HG03097 (cell line): Measurements from ENCODE around the gene HOXB3.
"Not testable (repeated sequence)": the region's sequence is repeated elsewhere in the genome, so short reads cannot be mapped to it uniquely, and the experiment has no call there.

Source experiments
- ATAC-seq: cut with Tn5 transposase; IDR thresholded peaks from one replicate; pipeline ENCODE4 v1.9.1; 2021; ENCODE audit not compliant: unreplicated experiment, low FRiP score

HOXB3 gene

DNA sequence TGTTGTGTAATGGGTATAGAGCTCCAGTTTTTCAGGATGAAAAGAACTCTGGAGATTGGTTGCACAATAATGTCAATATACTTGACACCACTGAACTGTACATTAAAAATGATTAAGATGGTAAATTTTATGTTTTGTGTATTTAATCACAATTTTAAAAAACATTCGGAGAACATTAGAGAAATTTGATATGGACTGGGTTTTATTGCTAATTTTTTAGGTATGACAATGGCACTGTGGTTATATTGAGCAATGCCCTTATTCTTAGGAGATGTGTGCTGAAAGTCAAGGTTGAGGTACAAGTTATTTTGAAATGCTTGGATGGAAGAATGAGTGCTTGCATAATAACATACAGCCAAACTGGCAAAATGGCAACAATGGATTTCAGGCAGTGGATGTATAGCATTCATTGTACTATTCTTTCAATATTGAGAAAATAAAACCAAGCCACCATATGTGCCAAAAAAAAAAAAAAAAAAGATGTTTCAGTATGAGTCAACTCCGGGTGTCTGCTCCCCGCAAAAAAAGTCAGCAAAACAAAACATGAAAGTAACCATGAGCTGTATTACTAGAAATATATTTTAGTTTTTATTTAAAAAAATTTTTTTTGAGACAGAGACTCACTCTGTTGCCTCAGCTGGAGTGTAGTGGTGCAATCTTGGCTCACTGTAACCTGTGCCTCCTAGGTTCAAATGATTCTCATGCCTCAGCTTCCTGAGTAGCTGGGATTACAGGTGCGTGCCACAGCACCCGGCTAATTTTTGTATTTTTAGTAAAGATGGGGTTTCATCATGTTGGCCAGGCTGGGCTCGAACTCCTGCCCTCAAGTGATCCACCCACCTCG lies 79.1 kb downstream of the HOXB3 start:
- ATAC-seq: no peak

DNA sequence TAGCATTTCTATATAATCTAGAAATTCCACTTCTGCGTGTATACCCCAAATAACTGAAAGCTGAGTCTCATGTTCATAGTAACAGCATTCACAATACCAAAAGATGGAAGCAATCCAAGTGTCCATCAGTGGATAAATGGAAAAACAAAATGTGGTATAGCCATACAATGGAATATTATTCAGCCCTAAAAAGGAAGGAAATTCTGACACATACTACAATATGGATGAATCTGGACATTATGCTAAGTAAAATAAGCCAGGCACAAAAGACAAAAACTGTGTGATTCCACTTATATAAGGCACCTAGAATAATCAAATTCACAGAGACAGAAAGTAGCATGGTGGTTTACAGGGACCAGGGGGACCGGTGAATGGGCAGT lies 79.7 kb downstream of the HOXB3 start:
- no peak for ATAC-seq

DNA sequence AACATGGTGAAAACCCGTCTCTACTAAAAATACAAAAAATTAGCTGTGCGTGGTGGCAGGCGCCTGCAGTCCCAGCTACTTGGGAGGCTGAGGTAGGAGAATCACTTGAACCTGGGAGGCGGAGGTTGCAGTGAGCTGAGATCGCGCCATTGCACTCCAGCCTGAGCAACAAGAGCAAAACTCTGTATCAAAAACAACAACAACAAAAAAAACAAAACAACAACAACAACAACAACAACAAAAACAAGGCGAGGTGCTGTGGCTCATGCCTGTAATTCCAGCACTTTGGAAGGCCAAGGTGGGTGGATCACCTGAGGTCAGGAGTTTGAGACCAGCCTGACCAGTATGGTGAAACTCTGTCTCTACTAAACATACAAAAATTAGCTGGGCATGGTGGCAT lies 80.3 kb downstream of the HOXB3 start:
- ATAC-seq: not testable (repeated sequence)

DNA sequence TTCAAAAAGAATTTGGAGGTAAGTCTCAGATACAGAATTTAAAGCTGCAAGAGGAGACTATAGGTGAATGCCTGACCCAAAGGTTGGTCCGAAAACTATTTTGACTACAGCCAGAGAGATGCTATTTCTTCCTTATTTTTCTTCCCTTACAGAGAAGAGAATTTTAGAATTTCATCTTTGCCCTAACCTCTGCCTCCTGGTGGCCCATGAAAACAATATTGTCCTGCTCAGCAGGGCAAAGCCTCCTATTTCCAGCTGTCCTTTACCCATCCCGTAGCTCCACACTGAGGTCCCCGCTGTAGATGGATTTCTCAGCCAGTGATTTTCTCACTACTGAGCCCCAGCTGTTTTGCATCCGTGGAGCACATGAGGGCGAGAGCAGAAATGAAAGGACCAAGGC lies 83.8 kb downstream of the HOXB3 start:
- no peak for ATAC-seq

DNA sequence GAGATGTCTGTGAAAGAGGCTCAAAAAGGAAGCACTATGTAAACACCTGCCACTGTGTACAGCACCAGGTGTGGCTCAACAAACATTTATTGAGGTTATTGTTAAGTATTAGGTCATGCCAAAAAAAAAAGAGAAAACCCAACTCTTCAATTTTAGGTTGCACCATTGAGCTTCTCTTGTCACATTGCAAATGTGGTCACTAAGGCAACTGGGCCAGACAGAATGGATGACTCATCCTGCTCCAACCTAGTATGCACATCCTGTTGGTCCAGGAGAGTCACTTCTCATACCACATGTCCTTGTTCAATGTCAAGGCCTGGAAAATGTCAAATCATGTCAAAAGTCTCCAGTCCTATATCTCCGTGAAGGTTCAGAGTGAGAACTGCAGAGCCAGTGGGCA lies 84.3 kb downstream of the HOXB3 start:
- peak; percentile 69 for ATAC-seq

DNA sequence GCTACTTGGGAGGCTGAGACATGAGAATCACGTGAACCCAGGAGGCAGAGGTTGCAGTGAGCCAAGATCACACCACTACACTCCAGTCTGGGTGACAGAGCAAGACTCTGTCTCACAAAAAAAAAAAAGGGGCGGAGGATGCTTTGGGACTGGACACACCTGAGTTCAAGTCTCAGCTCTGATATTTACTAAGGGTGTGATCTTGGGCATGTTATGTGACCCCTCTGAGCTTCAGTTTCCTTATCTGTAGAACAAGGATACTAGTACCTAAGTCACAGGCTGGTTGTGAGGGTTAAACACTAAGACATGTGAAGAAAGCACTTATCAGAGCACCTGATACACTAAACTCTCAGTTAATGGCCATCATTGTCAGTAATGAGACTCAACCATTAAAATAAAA lies 85.1 kb downstream of the HOXB3 start:
- ATAC-seq: no peak

DNA sequence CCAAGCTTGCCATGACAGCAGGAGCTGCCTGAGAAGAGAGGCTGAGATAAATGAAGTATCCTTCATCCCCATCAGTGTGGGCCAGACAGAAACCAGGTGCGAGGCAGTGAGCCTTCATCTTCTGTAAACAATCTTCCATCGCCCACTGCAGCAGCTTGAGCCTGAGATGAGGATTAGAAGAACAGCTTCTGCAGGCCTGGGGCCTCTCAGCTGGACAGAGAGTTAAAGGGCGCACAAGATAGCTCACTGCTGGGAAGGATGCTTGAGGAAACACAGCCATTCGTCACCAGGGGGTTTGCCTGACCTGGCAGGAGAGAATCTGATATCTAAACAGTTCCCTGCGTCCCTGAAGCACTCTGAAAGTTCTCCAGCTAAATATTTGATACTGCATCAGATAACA lies 86.3 kb downstream of the HOXB3 start:
- ATAC-seq: no peak

DNA sequence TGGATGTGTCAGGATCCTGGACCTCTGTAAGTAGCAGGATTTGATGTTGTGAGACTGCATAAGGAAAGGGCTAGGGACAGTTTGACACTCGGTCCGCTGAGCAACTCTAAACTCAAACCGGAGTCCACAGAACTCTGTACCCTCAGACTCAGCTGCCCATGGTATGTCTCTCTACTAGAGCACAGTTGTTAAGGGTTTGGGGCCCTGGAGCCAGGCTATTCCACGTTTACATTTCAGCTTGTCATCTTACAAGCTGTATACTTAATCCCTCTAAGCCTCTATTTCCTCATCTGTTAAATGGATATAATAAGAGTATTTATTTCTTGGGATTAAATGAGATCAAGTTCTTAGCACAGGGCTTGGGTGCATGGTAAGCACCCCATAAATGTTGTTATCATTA lies 87.1 kb downstream of the HOXB3 start:
- ATAC-seq: no peak

DNA sequence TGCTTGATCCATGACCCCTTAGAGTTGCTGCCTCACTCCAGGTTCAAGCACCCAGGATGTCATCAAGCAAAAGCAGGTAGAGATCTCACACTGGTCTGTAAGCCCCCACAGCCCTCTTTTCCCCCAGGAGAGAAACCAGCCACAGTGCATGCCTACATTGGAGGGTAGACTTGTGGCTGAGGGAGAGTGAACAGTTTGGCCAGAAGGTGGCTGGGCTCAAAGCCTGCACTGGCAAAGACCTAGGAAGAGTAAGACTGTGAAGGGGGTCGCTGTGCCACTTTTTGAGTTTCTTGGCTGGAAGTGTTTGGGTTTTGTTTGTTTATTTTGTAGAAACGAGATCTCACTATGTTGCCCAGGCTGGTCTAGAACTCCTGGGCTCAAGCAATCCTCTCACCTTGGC lies 87.7 kb downstream of the HOXB3 start:
- ATAC-seq: no peak

DNA sequence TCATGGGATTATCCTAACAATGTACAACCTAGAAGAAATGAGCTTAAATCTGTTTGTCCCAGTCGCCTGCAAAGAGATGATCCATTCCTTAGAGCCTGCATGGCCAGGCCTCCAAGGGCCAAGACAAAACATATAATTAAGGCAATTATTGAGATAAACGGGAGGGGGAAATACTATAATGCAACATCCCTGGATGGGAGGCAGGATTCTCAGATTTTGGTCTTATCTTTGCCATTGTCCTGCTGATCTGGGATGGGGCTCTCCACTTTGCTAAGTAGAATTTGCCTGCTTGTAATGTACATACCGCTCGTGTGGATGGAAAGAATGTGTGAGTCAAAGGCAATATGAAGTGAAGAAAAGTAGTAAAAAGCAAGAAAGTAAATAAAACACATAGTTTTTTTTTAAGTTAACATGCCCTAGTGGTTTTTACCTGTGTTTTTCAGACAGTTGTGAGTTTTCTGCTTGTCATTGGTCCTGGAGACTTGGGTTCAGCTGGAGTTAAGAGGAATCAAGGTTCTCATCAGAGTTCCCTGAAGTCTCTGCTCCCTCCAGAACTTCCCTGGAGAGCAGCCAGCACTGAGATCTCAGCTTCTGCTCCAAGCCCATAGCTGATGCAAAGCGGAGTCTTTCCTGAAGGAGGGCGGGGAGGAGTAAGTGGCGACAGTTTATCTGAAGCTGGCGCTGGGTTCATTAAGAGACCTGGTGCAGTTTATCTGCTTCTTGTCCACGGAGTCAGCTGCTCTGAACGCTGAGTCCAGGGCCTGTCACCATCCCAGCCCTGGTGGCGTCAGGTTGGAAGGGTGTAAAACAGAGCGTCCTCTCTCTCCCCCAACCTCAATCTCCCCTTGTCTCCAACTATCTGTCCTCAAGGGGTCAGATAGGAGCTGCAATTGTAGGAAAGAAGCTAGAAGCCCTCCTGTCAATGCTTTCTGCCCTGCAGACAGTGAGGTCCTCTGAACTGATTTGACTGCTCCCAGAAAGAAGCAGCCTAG lies 89.3 kb downstream of the HOXB3 start:
- ATAC-seq: no peak

DNA sequence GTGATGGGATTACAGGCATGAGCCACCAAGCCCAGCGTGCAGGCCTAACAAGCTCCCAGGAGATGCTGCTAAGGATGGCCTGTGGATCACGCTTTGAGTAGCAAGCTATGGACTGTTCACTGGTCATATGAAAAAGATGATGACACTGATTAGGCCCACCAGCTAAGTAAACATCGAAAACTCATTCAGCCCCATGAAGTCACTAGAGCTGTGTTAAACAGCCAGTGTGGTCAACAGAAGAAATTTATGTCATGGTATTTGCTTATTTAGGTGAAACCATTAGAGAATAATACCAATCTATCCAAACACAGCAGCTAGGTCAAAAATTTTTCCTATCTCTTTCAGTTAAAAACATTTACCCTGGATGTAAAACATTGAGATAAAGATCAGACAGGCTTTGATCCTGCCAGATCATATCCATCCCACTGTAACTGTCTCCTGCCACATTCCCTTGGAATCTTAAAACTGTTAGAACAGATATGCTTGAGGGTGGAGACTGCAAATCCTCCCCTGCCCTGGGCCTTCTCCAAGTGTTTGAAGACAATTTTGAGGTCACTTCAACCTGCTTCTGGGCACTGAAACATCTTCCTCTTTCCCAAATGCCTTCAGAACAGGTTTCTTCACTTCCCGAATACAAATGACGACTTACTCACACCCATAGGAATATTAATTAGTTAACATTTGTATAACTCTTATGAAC lies 90.2 kb downstream of the HOXB3 start:
- ATAC-seq: no peak

DNA sequence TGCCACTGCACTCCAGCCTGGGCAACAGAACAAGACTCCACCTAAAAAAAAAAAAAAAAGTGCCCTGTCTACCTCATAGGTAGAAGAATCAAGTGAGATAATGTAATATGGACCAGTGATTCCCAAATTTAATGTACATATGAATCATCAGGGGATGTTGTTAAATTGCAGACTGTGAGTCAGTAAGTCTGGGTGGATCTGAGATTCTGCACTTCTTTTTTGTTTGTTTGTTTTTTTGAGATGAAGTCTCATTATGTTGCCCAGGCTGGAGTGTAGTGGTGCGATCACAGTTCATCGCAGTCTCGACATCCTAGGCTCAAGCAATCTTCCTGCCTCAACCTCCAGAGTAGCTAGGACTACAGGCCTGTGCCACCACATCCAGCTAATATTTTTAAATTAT lies 90.8 kb downstream of the HOXB3 start:
- no peak for ATAC-seq
